Skeletal muscle tissue (tissue), 4 donors: Measurements from ENCODE around the gene ZBTB47. TPM values are rescaled to one million over a fixed set of nuclear protein-coding genes. Genes with fewer than 3 reads are reported as not detected.

Experiments used
- H3K27ac ChIP-seq: one replicate; pipeline ENCODE4 v1.7.0; 2013; ENCODE audit warnings: mild to moderate bottlenecking, low read depth, low read length, inconsistent platforms
- H3K27me3 ChIP-seq, 3 donors: one replicate each; pipeline ENCODE4 v1.7.0; 2013; ENCODE audit warnings: low read length in 3 of 3; ENCODE audit not compliant: control insufficient read depth in 3 of 3, insufficient read depth in 3 of 3
- H3K36me3 ChIP-seq, 3 donors: one replicate each; pipeline ENCODE4 v1.7.0; 2013; ENCODE audit warnings: low read length in 3 of 3; ENCODE audit not compliant: control insufficient read depth in 3 of 3, insufficient read depth in 3 of 3
- H3K4me1 ChIP-seq, 3 donors: one replicate each; pipeline ENCODE4 v1.7.0; 2013; ENCODE audit warnings: low read length in 3 of 3, mild to moderate bottlenecking in 3 of 3; ENCODE audit not compliant: control insufficient read depth in 3 of 3, insufficient read depth in 3 of 3
- H3K4me3 ChIP-seq, 3 donors: one replicate each; pipeline ENCODE4 v1.7.0; 2013; ENCODE audit warnings: low read length in 3 of 3
- H3K9ac ChIP-seq, 3 donors: one replicate each; pipeline ENCODE4 v1.7.0; 2013; ENCODE audit warnings: low read length in 3 of 3, mild to moderate bottlenecking in 3 of 3, moderate library complexity in 2 of 3, low read depth in 1 of 3
- H3K9me3 ChIP-seq, 3 donors: one replicate each; pipeline ENCODE4 v1.7.0; 2013; ENCODE audit warnings: low read length in 3 of 3; ENCODE audit not compliant: control insufficient read depth in 3 of 3
- total RNA-seq: library from RNA; depleted of rRNA; stranded (reverse); fragments of >200 nt; gene quantifications from one replicate; pipeline ENCODE4 v1.2.3, GENCODE V29; 2014
- donor health status: Osteomylitis.

Gene ZBTB47
- total RNA-seq, 1 donor from 2014 or later = 21.4 TPM

GRCh38 chr3:42668793-42669217 is 15.3 kb downstream of the ZBTB47 start:
- H3K4me1 ChIP-seq = peaks cover 30 to 43% (median 40%) of the 10 kb centered on the region in 3 donors
- H3K4me3 ChIP-seq = no peak overlapping the region
- no peak overlapping the region for H3K9ac ChIP-seq
- no peaks in the 10 kb centered on the region for H3K36me3 ChIP-seq
- H3K27me3 ChIP-seq = no peaks in the 10 kb centered on the region
- H3K9me3 ChIP-seq = no peaks in the 10 kb centered on the region
- H3K27ac ChIP-seq = no peak overlapping the region

- Histone ChIP-seq H3K27me3 (no peaks in the 10 kb centered on the region), H3K36me3 (no peaks in the 10 kb centered on the region), H3K4me3 (no peak overlapping the region), H3K9me3 (no peaks in the 10 kb centered on the region), H3K9ac (no peak overlapping the region), H3K4me1 (peaks cover 30 to 40% (median 38%) of the 10 kb centered on the region in 3 donors), H3K27ac (no peak overlapping the region)
Observed at GRCh38 chr3:42670051-42670576, 16.6 kb downstream of the ZBTB47 start.

GRCh38 chr3:42670670-42671069 is 17.2 kb downstream of the ZBTB47 start:
- H3K27ac ChIP-seq = no peak overlapping the region
- H3K4me1 ChIP-seq = peaks cover 30 to 34% (median 33%) of the 10 kb centered on the region in 3 donors
- H3K9ac ChIP-seq = no peak overlapping the region

GRCh38 chr3:42672515-42672914 is 19.0 kb downstream of the ZBTB47 start:
- no peak overlapping the region for H3K4me3 ChIP-seq
- H3K9ac ChIP-seq = no peak overlapping the region
- H3K4me1 ChIP-seq = peaks cover 13 to 16% (median 15%) of the 10 kb centered on the region in 3 donors
- no peaks in the 10 kb centered on the region for H3K27me3 ChIP-seq
- H3K27ac ChIP-seq = no peak overlapping the region
- no peaks in the 10 kb centered on the region for H3K9me3 ChIP-seq
- H3K36me3 ChIP-seq = no peaks in the 10 kb centered on the region

More at GRCh38 chr3:42670670-42671069, 17.2 kb downstream of the ZBTB47 start:
- Histone ChIP-seq H3K9me3 (no peaks in the 10 kb centered on the region), H3K4me3 (no peak overlapping the region), H3K27me3 (no peaks in the 10 kb centered on the region), H3K36me3 (no peaks in the 10 kb centered on the region)

- H3K9me3 ChIP-seq = no peaks in the 10 kb centered on the region
- H3K4me1 ChIP-seq = peaks cover 7 to 10% (median 9%) of the 10 kb centered on the region in 3 donors
- no peaks in the 10 kb centered on the region for H3K36me3 ChIP-seq
- no peak overlapping the region for H3K4me3 ChIP-seq
- H3K9ac ChIP-seq = no peak overlapping the region
- no peaks in the 10 kb centered on the region for H3K27me3 ChIP-seq
- no peak overlapping the region for H3K27ac ChIP-seq
Observed at GRCh38 chr3:42673082-42673481, 19.6 kb downstream of the ZBTB47 start.

GRCh38 chr3:42674146-42674545 is 20.6 kb downstream of the ZBTB47 start:
- Histone ChIP-seq H3K9ac (no peak overlapping the region), H3K9me3 (no peaks in the 10 kb centered on the region), H3K27me3 (no peaks in the 10 kb centered on the region), H3K27ac (no peak overlapping the region), H3K4me3 (no peak overlapping the region), H3K36me3 (no peaks in the 10 kb centered on the region), H3K4me1 (no peaks in the 10 kb centered on the region)

- Histone ChIP-seq H3K9ac (no peak overlapping the region), H3K4me1 (peaks cover 0 to 7% (median 4%) of the 10 kb centered on the region in 3 donors), H3K36me3 (no peaks in the 10 kb centered on the region), H3K4me3 (no peak overlapping the region), H3K27ac (no peak overlapping the region), H3K27me3 (no peaks in the 10 kb centered on the region), H3K9me3 (no peaks in the 10 kb centered on the region)
Observed at GRCh38 chr3:42675909-42676308, 22.4 kb downstream of the ZBTB47 start.

GRCh38 chr3:42678447-42678846 is 24.9 kb downstream of the ZBTB47 start:
- no peak overlapping the region for H3K27ac ChIP-seq
- peaks cover 6 to 19% (median 13%) of the 10 kb centered on the region in 3 donors for H3K4me1 ChIP-seq
- H3K4me3 ChIP-seq = no peak overlapping the region
- no peaks in the 10 kb centered on the region for H3K27me3 ChIP-seq
- H3K36me3 ChIP-seq = no peaks in the 10 kb centered on the region
- H3K9ac ChIP-seq = no peak overlapping the region
- H3K9me3 ChIP-seq = no peaks in the 10 kb centered on the region

GRCh38 chr3:42680271-42680670 is 26.8 kb downstream of the ZBTB47 start:
- H3K9ac ChIP-seq = no peak overlapping the region
- no peak overlapping the region for H3K27ac ChIP-seq
- H3K4me1 ChIP-seq = peaks cover 18 to 30% (median 25%) of the 10 kb centered on the region in 3 donors
- H3K9me3 ChIP-seq = no peaks in the 10 kb centered on the region
- no peaks in the 10 kb centered on the region for H3K36me3 ChIP-seq
- no peaks in the 10 kb centered on the region for H3K27me3 ChIP-seq
- H3K4me3 ChIP-seq = no peak overlapping the region

GRCh38 chr3:42680806-42681205 is 27.3 kb downstream of the ZBTB47 start:
- Histone ChIP-seq H3K36me3 (peaks cover 0 to under 1% (median 0%) of the 10 kb centered on the region in 3 donors), H3K27me3 (peaks cover 0 to 1% (median 0%) of the 10 kb centered on the region in 3 donors), H3K27ac (no peak overlapping the region), H3K4me1 (peaks cover 24 to 35% (median 29%) of the 10 kb centered on the region in 3 donors), H3K9me3 (no peaks in the 10 kb centered on the region), H3K9ac (no peak overlapping the region), H3K4me3 (no peak overlapping the region)
